SK-N-SH treated with all-trans-retinoic acid at 6 μM for 48 hours (cell line): ENCODE results near the gene PARL.

Experiments used
- ATAC-seq: fragments of 200-7000 bp; cut with Tn5 transposase; 3 replicates; pipeline ENCODE4 v1.9.1; 2020; ENCODE audit warnings: mild to moderate bottlenecking, moderate library complexity
- ARNTL ChIP-seq: fragments of 450-650 bp; formaldehyde crosslinking; IDR thresholded peaks from 2 replicates; pipeline ENCODE4 v1.5.0; 2020; ENCODE audit warnings: low read depth, mild to moderate bottlenecking, moderate library complexity, borderline replicate concordance
- BACH2 ChIP-seq: fragments of 250-450 bp; sonication (Bioruptor Pico); IDR thresholded peaks from 2 replicates; pipeline ENCODE4 v1.9.0; 2021; ENCODE audit warnings: mild to moderate bottlenecking, borderline replicate concordance
- CREB5 ChIP-seq: fragments of 250-450 bp; sonication (Bioruptor Pico); IDR thresholded peaks from 2 replicates; pipeline ENCODE4 v1.5.1; 2020; ENCODE audit warnings: low read depth, mild to moderate bottlenecking, moderate library complexity
- CSRNP3 ChIP-seq: fragments of 250-450 bp; sonication (Bioruptor Pico); IDR thresholded peaks from 2 replicates; pipeline ENCODE4 v1.5.1; 2021; ENCODE audit warnings: mild to moderate bottlenecking, moderate library complexity
- ESRRG ChIP-seq: fragments of 250-450 bp; sonication (Bioruptor Pico); IDR thresholded peaks from 2 replicates; pipeline ENCODE4 v1.6.1; 2021; ENCODE audit warnings: mild to moderate bottlenecking
- GLIS3 ChIP-seq: fragments of 250-450 bp; sonication (Bioruptor Pico); IDR thresholded peaks from 2 replicates; pipeline ENCODE4 v1.5.0; 2020; ENCODE audit warnings: mild to moderate bottlenecking, moderate library complexity
- ISL1 ChIP-seq: fragments of 250-450 bp; sonication (Bioruptor Pico); IDR thresholded peaks from 2 replicates; pipeline ENCODE4 v2.1.2; 2022; ENCODE audit warnings: mild to moderate bottlenecking, moderate library complexity
- OSR1 ChIP-seq: fragments of 250-450 bp; sonication (Bioruptor Pico); IDR thresholded peaks from 2 replicates; pipeline ENCODE4 v1.8.0; 2022; ENCODE audit warnings: moderate library complexity, mild to moderate bottlenecking, inconsistent platforms
- PATZ1 ChIP-seq: fragments of 250-450 bp; sonication (Bioruptor Pico); IDR thresholded peaks from 2 replicates; pipeline ENCODE4 v1.8.0; 2020; ENCODE audit warnings: mild to moderate bottlenecking, moderate library complexity, borderline replicate concordance
- POU6F1 ChIP-seq: fragments of 250-450 bp; sonication (Bioruptor Pico); IDR thresholded peaks from 2 replicates; pipeline ENCODE4 v1.8.0; 2021; ENCODE audit warnings: low read depth, mild to moderate bottlenecking, moderate library complexity, borderline replicate concordance
- PPARA ChIP-seq: fragments of 250-450 bp; sonication (Bioruptor Pico); IDR thresholded peaks from 2 replicates; pipeline ENCODE4 v1.5.0; 2020; ENCODE audit warnings: mild to moderate bottlenecking, borderline replicate concordance
- RARB ChIP-seq: fragments of 250-450 bp; sonication (Bioruptor Pico); IDR thresholded peaks from 2 replicates; pipeline ENCODE4 v1.8.0; 2021; ENCODE audit warnings: mild to moderate bottlenecking, moderate library complexity
- SNAI2 ChIP-seq: fragments of 250-450 bp; sonication (Bioruptor Pico); IDR thresholded peaks from 2 replicates; pipeline ENCODE4 v1.5.0; 2020; ENCODE audit warnings: mild to moderate bottlenecking, moderate library complexity
- TCF4 ChIP-seq: fragments of 250-450 bp; sonication (Bioruptor Pico); IDR thresholded peaks from 2 replicates; pipeline ENCODE4 v1.8.0; 2021; ENCODE audit warnings: mild to moderate bottlenecking, moderate library complexity, borderline replicate concordance
- TOX ChIP-seq: fragments of 250-450 bp; sonication (Bioruptor Pico); IDR thresholded peaks from 2 replicates; pipeline ENCODE4 v1.8.0; 2021; ENCODE audit warnings: mild to moderate bottlenecking, moderate library complexity, borderline replicate concordance
- TSHZ2 ChIP-seq: fragments of 250-450 bp; sonication (Bioruptor Pico); IDR thresholded peaks from 2 replicates; pipeline ENCODE4 v1.5.0; 2020; ENCODE audit warnings: mild to moderate bottlenecking, moderate library complexity
- ZC3H10 ChIP-seq: fragments of 250-450 bp; sonication (Bioruptor Pico); IDR thresholded peaks from 2 replicates; pipeline ENCODE4 v1.5.1; 2021; ENCODE audit warnings: mild to moderate bottlenecking, moderate library complexity
- ZFP3 ChIP-seq: fragments of 250-450 bp; sonication (Bioruptor Pico); IDR thresholded peaks from 2 replicates; pipeline ENCODE4 v1.5.0; 2020; ENCODE audit warnings: mild to moderate bottlenecking, moderate library complexity
- ZFP30 ChIP-seq: fragments of 450-650 bp; formaldehyde crosslinking; IDR thresholded peaks from 2 replicates; pipeline ENCODE4 v1.5.0; 2022; ENCODE audit warnings: mild to moderate bottlenecking, moderate library complexity
- ZNF565 ChIP-seq: fragments of 450-650 bp; formaldehyde crosslinking; conservative IDR thresholded peaks from 2 replicates; pipeline ENCODE4 v1.5.0; 2020; ENCODE audit warnings: low read depth, mild to moderate bottlenecking, moderate library complexity
- ZNF70 ChIP-seq: fragments of 450-650 bp; formaldehyde crosslinking; IDR thresholded peaks from 2 replicates; pipeline ENCODE4 v1.5.0; 2020; ENCODE audit warnings: mild to moderate bottlenecking, moderate library complexity

The PARL gene

GRCh38 chr3:183837894-183838293 lies 46.8 kb downstream of the PARL start:
- no peak for ATAC-seq
- TF ChIP-seq ARNTL (CRISPR knock-in tag) (no peak), ZFP30 (CRISPR knock-in tag) (no peak), BACH2 (no peak), ZNF70 (CRISPR knock-in tag) (no peak), TCF4 (CRISPR knock-in tag) (no peak), OSR1 (no peak), PATZ1 (no peak), CREB5 (no peak), TOX (CRISPR knock-in tag) (no peak), TSHZ2 (CRISPR knock-in tag) (no peak), PPARA (CRISPR knock-in tag) (no peak), SNAI2 (CRISPR knock-in tag) (no peak), POU6F1 (no peak), GLIS3 (CRISPR knock-in tag) (no peak), ISL1 (CRISPR knock-in tag) (no peak), ESRRG (no peak), ZC3H10 (CRISPR knock-in tag) (no peak), ZNF565 (CRISPR knock-in tag) (no peak)
- TF ChIP-seq, all 23 proteins: peak for 0

GRCh38 chr3:183837390-183837789 lies 47.3 kb downstream of the PARL start:
- ATAC-seq, result no peak
- TF ChIP-seq SNAI2 (CRISPR knock-in tag) (no peak), CSRNP3 (no peak), ARNTL (CRISPR knock-in tag) (no peak), RARB (CRISPR knock-in tag) (no peak), ZC3H10 (CRISPR knock-in tag) (no peak), BACH2 (no peak), OSR1 (no peak), TCF4 (CRISPR knock-in tag) (no peak), GLIS3 (CRISPR knock-in tag) (no peak), ISL1 (CRISPR knock-in tag) (no peak), PPARA (CRISPR knock-in tag) (no peak), ZFP3 (CRISPR knock-in tag) (no peak), PATZ1 (no peak)
